NCI-H345 treated with DMSO at 0.1 percent for 48 hours (cell line): ENCODE data around the gene TRAF1.
"Not testable (repeated sequence)": the region's sequence is repeated elsewhere in the genome, so short reads cannot be mapped to it uniquely, and the experiment has no call there.

Experiments
- DNase-seq: peaks from one replicate; lab custom pipeline; 2025; ENCODE audit not compliant: unreplicated experiment; lab: John Stamatoyannopoulos, UW

Gene TRAF1, protein sequence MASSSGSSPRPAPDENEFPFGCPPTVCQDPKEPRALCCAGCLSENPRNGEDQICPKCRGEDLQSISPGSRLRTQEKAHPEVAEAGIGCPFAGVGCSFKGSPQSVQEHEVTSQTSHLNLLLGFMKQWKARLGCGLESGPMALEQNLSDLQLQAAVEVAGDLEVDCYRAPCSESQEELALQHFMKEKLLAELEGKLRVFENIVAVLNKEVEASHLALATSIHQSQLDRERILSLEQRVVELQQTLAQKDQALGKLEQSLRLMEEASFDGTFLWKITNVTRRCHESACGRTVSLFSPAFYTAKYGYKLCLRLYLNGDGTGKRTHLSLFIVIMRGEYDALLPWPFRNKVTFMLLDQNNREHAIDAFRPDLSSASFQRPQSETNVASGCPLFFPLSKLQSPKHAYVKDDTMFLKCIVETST

DNA sequence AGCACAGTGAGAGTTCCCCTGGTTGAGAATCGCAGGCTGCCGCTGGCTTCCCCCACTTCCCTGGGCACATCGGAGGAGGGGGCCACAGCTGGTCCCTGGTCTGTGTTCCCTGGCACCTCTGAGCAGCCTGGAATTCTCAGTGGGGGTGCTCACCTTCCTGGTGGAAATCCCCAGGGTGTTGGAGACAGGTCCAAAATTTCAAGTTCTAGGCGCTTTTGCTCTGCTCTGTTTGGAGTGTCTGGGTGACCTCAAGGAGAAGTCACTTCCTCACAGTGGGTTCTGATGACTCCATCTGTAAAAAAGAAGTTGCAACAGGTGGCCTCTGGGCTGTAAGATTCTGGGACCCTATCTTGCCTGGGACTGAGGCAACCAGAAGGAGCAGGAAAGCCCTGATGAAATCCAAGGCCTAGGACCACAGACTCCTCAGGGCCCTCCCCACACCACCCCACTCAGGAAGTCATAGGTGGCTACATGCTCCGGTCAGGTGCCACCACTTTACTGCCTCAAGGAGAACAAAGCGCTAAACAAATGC lies at the start of gene TRAF1:
TSS of gene TRAF1 (minus strand) at position 400 of the 532 bp plus-strand sequence. CDS start 721 bp downstream, outside the sequence.
- DNase-seq, result no peak

DNA sequence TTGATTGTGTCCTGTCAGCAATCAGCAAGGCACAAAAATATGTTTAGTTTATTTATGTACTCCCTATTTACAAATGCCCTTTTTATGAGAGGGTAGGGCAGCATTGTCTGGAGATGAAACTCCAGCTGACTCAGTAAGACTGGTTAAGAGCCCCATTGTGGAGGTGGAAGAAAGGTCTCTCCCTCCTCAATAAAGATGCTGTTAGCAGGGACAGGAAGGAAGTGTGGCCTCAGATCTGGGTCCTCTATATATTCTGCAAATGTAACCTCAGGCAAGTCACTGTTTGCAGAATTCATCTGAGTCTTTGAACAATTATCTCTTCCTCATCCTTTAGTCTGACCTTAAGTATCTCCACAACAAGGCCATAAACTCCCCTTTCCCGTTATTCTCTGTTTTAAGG lies 48.3 kb upstream of the TRAF1 start:
- no peak for DNase-seq

DNA sequence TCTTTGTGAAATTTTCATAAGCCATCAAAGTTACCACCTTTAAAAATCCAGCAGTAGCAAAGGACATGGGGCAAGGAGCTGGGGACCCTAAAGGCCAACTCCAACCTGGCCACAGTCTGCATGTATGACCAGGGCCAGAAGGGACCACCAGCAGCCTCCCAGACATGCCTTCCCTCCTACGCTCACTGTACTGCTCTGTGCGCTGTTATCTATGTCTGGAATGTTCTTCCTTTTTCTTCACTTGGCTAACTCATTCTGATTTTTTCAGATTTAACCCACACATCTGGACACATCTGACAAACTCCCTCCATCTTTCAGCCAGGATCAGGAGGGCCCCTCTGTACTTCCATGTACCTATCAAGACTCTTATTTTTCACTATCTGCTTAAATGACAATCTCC lies 47.6 kb upstream of the TRAF1 start:
- DNase-seq, result no peak

DNA sequence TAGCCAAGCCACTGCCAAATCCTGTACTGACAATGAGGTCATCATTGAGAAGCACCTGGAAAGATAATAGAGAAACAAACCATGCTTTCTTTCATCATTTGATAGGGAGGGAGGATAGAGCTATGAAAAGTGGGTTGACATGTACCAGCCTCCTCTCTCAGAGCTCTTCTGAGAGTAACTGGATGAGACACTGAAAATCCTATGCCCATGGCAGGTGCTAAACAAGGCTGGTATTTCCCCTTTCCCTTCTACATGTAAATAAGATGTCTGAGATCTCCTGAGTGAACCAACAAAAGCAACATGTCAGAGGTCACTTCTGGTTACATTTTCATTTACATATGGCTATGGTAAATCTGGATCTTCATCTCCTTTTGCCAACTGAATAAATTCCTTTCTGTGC lies 45.3 kb upstream of the TRAF1 start:
- no peak for DNase-seq

DNA sequence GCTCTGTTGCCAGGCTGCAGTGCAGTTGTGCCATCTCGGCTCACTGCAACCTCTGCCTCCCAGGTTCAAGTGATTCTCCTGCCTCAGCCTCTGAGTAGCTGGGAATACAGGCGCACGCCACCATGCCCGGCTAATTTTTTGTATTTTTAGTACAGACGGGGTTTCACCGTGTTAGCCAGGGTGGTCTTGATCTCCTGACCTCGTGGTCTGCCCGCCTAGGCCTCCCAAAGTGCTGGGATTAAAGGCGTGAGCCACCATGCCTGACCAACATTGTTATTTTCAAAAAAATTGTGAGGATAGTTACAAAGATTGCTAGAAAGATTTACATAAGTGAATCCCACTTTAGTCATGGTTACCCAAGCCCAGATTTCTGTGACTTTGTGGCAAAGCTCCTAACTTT lies 44.9 kb upstream of the TRAF1 start:
- not testable (repeated sequence) for DNase-seq

DNA sequence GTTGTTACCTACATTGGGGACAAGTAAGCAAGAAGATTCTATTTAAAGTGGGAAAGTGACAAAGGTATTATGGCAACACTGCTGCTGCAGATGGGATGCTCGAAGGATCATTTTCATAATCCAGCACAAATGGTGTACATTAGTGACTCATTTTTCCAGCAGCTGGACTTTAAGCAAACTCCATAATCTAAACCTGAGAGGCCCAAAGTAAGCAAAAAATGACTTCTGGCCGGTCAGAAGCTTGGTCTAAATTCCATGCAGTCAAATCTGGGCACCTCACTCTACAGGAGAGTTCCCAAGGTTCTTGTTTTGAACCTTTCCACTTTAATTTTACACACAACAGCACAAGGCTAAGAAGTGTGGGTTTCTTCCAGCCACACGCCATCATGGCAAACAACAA lies 43.6 kb upstream of the TRAF1 start:
- DNase-seq, result no peak

DNA sequence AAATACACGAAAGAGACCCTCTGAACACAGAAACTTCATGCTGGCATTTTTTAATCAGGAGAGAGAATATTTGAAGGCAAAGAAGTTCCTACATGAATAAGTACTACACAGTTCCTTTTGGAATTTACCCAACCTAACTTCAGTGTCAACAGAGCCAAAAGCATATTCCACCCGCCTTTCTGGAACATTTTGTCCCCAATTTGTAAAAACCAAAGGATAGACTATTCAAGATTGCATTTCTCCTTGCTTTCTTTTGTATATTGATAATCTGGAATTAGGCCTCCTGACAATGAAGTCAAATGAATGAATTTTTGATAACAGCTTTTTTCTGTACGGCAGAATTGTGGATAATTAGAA lies 39.4 kb upstream of the TRAF1 start:
- no peak for DNase-seq

DNA sequence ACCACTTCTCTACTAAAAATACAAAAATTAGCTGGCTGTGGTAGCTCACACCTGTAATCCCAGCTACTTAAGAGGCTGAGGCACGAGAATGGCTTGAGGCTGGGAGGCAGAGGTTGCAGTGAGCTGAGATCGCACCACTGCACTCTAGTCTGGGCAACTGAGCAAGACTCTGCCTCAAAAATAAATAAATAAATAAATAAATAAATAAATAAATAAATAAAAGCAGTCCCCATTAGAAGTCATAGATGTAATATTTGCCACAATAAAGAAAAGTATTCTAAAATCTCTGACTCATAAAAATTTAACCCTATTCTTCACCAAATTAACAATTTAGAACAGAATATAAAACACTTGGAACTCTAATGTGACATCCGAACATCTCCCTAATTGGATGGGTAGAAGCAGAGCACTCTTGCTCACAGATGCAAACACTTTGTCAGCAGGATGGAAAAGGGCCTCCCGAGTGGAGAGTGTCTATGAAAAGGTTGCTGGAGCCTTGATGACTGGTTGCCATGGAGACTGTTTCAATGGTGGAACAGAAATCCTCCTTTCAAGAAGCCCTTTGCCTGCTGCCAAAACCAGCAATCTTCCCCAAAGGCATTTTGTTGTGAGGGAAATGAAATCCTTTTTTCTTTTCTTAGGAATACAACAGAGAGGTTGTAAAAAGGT lies 38.9 kb upstream of the TRAF1 start:
- peak; percentile 25 for DNase-seq

DNA sequence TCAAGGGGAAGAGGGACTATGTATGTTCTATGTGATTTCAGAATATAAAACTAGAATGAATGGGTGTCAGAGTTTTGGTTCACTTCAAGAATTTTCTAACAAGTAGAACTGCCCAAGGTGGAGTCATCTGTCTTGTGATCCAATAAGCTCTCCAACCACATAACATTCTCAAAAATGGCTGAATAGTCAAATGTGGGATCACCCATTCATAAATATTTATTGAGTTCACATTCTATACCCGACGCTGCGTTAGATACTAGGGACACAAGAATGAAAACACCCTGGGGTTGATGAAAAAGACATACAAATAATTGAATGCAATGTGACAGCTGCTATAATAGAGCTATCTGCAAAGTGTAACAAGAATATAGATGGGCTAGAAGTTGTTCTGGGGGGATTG lies 35.3 kb upstream of the TRAF1 start:
- DNase-seq, result no peak

DNA sequence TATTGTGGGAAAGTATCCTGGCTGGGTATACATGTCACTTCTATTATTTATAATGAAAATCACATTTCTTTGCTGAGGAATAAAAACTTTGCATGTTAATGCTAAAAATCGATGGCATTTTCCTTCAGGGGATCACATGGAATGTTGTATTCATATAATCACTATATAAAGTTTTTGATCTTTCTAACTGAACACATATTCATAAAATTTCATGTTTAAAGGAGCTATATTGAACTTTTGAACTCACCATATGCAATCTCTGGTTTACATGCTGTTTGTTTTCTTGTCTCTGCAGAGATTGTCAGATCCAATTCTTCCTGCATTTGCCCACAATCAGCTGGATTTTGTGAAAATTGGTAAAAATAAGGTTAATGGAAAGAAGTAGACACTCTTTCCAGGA lies 33.4 kb upstream of the TRAF1 start:
- DNase-seq, result no peak

DNA sequence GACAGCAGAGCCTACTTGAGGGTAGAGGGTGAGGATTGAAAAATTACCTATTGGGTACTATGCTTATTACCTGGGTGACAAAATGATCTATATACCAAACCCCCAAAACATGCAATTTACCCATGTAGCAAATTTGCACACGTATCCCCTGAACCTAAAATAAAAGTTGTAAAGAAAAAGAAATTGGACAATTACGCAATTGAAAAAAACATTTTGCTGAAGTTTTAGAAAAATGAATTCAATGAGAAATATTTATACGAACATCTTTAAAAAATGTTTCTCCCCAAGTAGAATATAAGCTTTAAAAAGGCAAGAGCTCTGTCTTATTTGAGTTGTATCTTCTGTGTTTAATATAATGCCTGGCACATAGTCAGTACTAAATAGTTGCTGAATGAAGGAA lies 30.3 kb upstream of the TRAF1 start:
- DNase-seq, result no peak

DNA sequence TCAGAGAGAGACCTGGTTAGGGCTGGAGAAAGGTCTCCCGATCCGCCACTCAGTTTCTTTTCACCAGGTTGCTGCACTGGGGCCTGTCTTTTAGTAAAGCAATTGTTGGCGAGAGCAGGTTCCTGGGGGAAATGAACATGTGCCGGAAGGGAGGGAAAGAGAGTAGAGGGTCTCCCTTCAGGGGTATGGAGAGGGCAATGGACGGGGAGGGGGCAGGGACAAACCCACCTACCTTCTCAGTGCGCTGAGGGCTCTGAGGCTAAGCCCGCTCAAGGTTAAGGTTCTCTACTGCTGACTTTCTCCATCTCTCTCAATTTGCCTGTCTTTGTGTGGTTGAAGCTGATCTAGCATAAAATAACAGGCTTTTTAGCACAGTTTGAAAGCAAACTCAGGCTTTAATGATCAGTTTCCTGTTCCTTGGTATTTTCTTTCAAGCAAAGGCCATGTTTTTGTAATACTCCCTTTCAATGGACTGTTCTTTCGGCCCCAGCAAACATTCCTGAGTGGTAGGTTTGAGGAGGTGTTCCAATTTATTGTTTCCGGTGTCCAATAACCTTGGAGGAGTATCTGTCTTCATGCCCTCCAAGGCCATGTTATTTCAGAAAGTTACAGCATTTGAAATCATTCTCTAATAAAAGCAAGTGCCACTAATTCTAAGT lies 25.5 kb upstream of the TRAF1 start:
- no peak for DNase-seq

DNA sequence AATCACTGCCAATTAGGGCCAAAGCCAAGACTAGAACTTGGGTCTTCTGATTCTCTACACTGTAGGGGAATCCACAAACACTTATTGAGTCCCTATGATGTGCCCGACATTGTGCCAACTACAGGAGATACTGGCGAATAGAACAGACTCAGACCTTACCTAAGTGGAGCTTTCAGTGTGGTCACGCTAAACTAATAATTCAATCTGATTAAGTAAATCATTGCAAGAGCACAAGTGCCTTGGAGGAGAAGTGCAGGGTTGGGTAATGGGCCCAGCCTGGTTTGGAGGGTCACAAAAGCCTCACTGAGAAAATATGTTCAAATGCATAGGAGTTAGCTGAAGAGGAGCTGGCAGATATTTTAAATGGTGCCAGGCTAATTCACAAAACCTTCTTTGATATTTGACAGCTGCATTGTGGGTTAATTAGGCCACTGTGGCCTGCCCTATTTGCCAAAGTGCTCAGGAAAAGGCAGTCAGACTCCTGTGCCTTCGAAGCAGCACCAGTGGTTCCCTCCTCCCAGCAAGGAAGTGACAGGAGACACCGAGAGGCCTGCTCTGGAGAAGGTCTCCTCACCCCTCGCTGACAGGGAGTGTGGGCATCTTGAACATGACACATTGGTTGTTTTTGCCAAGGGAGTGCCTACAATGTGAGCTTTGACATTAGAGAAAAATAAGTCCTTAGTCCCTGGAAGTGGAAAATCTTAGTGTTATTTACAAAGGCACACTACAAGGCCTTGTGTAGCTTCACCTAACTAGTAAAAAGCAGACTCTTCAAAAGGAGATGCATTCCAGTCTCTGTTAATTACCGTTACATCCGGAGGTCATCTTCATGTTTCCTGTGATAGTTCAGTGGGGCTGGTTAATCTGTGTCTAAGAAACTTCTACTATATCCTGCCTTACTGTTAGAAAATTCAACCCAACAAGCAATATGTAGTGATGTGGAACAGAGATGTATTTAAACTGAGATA lies 24.1 kb upstream of the TRAF1 start:
- DNase-seq, result no peak

DNA sequence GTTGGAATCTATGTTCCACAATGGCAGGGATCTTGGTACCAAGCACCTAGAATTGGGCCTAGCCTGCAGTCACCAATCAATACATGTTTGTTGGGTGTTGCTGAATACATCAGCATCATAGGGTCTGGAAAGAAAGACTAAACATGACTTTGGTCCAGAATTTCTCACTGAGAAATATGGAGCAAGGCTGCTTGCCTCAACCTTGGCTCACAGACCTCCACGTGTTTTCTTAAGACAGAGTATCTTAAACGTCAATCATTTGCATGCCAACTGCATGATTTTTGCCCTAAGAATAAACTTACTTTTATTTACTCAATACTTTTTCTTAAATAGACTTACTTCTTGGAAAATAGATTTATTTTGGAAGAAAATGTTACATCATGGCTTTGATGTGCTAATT lies 22.7 kb upstream of the TRAF1 start:
- DNase-seq, result no peak

DNA sequence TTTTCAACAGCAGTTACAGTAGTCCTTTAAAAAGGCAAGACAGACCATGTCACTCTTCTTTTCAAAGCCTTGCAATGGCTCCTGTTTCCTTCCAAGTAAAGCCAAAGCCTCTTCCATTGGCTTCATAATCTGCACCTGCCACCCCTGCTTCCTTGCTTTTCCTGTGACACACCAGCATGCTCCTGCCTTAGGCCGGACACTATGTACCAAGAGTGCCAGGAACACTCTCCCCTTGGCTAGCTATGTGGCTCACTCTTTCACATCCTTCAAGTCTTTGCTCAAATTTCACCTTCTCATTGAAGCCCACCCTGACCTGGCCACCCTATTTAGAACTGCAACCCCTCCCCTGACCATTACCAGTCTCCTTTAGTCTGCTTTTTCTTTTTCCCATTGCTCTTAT lies 22.2 kb upstream of the TRAF1 start:
- no peak for DNase-seq

DNA sequence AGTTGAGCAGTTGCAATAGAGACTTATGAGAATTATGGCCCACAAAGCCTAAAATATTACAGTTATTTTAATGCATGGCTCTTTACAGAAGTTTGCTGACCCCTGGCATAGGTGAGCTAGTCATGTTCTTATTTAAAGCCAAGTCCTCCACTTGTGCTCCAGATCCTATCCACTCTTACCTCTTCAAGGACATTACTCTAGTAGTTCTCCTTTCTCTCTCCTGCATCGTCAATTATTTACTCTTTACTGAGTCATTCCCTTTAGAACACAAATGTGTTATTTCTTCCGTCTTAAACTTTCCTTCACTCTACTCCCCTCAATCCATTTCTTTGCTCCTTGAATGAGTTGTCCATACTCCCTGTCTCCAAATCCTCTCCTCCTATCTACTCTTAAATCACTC lies 20.6 kb upstream of the TRAF1 start:
- DNase-seq, result no peak

DNA sequence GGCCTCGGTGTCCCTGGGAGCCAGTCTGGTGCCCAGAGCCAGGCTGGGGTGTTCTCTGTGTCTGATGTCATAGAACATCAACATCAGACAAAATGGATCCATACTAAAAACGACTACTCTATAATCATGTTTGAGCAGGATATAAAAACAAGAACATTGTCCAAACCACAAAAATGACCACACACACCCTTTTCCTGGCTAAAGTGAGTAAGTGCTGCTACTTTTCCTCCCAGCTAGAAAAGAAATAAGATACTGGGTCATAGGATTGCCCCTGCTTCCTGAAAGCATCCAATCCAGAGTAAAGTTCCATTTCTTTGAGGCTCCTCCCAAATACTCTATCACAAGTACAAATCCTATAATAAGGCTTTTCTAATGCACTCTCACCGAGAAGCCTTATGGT lies 19.7 kb upstream of the TRAF1 start:
- no peak for DNase-seq

DNA sequence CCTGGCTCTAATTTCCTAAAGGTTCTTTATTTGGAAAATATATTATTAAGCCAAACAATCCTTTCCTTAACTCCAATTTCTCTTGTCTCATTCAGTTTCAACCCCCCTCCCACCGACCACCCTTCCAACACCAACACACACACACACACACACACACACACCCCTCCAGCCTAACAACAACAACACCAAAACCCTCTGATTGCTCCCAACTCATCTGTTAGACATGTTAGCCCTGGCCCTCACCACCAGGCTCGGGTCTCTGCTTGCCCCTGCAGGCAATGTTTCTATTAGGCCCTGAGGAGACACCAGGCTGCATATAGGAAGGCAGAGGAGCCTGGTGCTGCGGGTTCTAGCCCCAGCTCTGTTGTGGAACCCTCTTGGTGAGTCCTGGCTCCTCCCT lies 18.4 kb upstream of the TRAF1 start:
- DNase-seq, result no peak

DNA sequence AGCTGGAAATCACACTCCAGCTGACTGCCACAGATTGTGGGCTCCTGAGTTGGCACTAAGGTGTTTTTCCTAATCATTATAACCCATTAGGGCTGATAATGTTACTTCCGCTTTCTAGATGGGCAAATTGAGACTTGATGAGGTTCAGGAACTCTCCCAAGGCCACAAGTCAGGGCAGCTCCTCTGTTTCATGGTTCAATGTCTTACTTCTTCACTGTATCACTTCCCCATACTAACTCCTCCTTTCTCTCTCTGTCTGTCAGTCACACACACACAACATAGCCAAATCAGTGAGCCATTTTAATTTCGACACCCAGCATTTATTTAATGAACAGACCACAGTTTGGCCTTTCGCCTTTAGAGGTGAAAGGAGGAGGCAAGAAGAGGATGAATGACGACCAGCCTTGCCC lies 17.8 kb upstream of the TRAF1 start:
- DNase-seq, result no peak

DNA sequence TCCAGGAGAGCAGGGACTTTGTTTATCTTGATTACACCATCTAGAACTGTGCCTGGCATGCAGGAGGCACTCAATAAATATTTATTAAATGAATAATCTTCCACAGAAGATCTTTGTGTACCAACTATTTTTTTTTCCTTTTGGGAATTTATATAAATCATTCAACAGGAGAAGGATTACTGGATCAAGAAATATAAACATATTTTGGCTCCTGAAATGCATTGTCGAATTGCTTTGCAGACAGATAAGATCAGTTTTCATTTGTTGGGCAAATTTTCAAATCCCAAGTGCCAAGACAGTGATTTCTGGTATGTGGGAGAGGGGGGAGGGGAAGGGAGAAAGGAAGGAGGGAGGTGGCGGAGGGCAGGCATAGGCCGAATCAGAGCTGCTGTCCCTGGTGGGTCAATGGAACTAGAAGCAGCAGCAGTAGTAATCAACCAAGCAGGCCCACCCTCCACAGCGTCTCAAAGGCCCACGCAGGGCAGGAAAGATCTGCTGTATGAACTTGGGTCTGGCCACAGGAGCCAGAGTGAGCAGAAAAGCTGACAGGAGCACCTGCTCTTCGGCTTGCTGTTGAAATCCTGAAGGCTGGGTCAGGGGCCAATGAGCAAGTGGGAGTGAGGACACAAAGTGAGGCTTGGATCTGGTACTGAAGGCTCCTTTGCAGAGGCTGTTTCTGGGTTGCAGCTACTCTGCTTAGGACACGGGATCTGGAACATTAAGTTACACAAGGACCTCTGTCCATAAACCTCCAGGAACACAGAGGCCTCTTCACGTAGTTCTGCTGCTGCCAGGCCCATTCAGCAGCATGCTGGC lies 15.8 kb upstream of the TRAF1 start:
- no peak for DNase-seq
